Stimulated activated memory B cell treated with anti-CD40 and anti-IgM and Interleukin-4, amounts not matched to agents 10 μg/mL and 1 μg/mL and 100 μg/mL, for 72 hours (primary cell): ENCODE data around the gene EFHD1.
"Not testable (repeated sequence)": the region's sequence is repeated elsewhere in the genome, so short reads cannot be mapped to it uniquely, and the experiment has no call there.

Experiments
- ATAC-seq: fragments of 150-1000 bp; cut with Tn5 transposase; 2 replicates; pipeline ENCODE4 v1.10.0; 2021
- H3K27ac Mint-ChIP-seq: one replicate; pipeline ENCODE4 v1.8.0; 2022; ENCODE audit warnings: mild to moderate bottlenecking, mixed read lengths
- H3K27me3 Mint-ChIP-seq: one replicate; pipeline ENCODE4 v1.8.0; 2022; ENCODE audit warnings: mixed read lengths
- H3K36me3 Mint-ChIP-seq: one replicate; pipeline ENCODE4 v1.8.0; 2022; ENCODE audit warnings: mixed read lengths
- H3K4me1 Mint-ChIP-seq: one replicate; pipeline ENCODE4 v1.8.0; 2022; ENCODE audit warnings: mixed read lengths
- H3K4me3 Mint-ChIP-seq: one replicate; pipeline ENCODE4 v1.8.0; 2022; ENCODE audit warnings: mild to moderate bottlenecking, moderate library complexity, mixed read lengths
- H3K9me3 Mint-ChIP-seq: one replicate; pipeline ENCODE4 v1.8.0; 2022; ENCODE audit warnings: mixed read lengths

The EFHD1 gene

DNA sequence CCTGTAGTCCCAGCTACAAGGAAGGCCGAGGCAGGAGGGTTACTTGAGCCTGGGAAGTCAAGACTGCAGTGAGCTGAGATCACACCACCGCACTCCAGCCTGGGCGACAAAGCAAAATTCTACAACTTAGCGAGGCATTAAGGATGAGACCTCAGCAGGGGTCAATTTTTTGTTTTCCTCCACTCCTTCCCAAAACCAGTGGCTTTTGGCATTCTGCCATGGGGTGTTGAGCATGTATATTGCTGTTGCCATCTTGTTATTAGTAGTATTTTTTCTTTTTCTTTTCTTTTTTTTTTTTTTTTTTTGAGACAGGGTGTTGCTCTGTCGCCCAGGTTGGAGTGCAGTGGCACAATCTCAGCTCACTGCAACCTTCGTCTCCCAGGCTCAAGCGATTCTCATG, 54.8 kb downstream of the EFHD1 start:
- ATAC-seq = no peak
- Mint-ChIP-seq H3K4me3 (no peak overlapping the region), H3K4me1 (no peaks in the 10 kb centered on the region)

DNA sequence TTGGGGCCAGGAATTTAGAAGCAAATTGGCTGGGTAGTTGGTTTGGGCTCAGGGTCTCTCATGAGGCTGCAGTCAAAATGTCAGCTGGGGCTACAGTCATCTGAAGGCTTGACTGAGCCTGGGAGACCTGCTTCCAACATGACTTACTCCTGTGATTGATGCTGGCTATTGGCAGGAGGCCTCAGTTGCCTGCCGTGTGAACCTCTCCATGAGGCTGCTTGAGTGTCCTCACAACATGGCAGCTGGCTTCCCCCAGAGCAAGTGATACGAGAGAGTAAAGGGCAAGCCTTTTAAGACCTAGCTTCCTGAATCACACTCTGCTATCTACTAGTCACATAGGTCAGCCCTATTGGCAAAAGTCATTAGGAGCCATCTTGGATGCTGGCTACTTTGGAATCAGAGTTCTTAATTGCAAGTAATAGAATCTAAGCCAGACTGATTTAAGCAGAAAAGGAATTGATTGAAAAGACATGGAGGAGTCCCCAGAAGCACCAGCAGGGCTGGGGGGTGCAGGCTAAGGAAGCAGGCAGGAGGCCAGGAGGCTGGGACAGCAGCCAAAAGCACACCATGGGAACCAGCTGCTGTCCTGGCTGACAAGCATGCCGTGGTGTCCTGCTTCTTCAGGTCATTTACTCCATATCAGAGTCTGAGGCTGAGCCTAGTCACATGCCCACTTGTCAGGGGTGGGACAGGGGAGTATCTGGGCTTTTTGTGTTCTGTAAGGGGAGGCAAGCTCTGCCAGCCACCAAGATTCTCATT, 55.9 kb downstream of the EFHD1 start:
- no peaks in the 10 kb centered on the region for H3K4me1 Mint-ChIP-seq
- H3K27me3 Mint-ChIP-seq = no peaks in the 10 kb centered on the region
- H3K27ac Mint-ChIP-seq = no peak overlapping the region
- ATAC-seq = no peak
- no peaks in the 10 kb centered on the region for H3K36me3 Mint-ChIP-seq
- H3K9me3 Mint-ChIP-seq = peaks cover 1% of the 10 kb centered on the region
- H3K4me3 Mint-ChIP-seq = no peak overlapping the region

More for the DNA sequence above, 54.8 kb downstream of the EFHD1 start:
- H3K27me3 Mint-ChIP-seq = no peaks in the 10 kb centered on the region
- no peaks in the 10 kb centered on the region for H3K36me3 Mint-ChIP-seq
- no peaks in the 10 kb centered on the region for H3K9me3 Mint-ChIP-seq
- H3K27ac Mint-ChIP-seq = no peak overlapping the region

DNA sequence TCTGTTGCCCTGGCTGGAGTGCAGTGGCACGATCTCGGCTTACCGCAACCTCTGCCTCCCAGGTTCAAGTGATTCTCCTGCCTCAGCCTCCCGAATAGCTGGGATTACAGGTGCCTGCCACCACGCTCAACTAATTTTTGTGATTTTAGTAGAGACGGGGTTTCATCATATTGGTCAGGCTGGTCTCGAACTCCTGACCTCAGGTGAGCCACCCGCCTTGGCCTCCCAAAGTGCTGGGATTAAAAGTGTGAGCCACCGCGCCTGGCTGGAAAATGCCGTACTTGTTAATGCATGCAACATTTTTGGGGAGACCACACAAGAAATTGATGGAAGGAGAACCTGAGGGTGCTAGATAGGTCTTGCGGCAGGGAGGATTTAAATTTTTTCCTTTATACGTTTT, 57.7 kb downstream of the EFHD1 start:
- not testable (repeated sequence) for ATAC-seq, H3K27me3 Mint-ChIP-seq, H3K27ac Mint-ChIP-seq, H3K4me3 Mint-ChIP-seq, H3K4me1 Mint-ChIP-seq, H3K9me3 Mint-ChIP-seq, H3K36me3 Mint-ChIP-seq

DNA sequence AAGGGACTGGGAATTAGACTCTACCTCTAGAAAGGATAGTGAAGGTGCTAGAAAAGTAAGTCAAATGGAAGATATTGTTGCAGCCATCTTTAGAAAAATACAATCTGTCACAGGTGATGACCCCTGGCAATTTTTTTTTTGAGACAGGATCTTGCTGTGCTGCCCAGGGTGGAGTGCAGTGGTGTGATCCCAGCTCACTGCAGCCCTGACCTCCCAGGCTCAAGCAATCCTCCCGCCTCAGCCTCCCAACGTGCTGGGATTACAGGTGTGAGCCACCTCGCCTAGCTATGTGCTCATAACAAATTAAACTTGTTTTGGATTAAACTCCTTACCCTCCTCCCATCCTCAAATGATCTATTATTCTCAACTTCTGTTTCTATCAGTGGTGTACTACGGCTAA, 59.9 kb downstream of the EFHD1 start:
- Mint-ChIP-seq H3K36me3 (no peaks in the 10 kb centered on the region), H3K4me3 (no peak overlapping the region), H3K27ac (peak overlapping the region; percentile 27), H3K27me3 (no peaks in the 10 kb centered on the region), H3K9me3 (peaks cover 5% of the 10 kb centered on the region), H3K4me1 (peaks cover 7% of the 10 kb centered on the region)
- no peak for ATAC-seq

DNA sequence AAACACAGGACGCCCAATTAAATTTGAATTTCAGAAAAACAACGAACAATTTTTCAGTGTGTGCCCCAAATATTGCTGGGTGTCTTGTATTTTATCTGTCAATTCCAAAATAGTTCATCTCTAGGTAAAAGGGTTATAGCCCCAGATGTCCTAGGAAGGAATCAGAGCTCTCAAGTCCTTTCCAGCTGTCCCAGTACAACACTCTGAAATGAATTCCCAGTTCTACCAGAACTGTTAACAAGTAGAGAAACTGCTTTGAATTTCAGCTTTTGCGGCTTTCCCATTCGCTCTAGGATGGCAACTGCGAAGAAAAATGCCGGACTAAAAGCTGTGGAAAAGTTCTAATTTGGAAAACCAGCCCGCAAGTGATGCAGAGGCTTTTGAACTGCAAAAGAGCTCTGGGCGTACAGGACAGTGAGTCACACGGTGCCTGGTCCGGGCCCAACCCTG, 63.2 kb downstream of the EFHD1 start:
- peaks cover 5% of the 10 kb centered on the region for H3K9me3 Mint-ChIP-seq
- H3K36me3 Mint-ChIP-seq = peaks cover 19% of the 10 kb centered on the region
- H3K27me3 Mint-ChIP-seq = no peaks in the 10 kb centered on the region
- peaks cover 29% of the 10 kb centered on the region for H3K4me1 Mint-ChIP-seq
- peak overlapping the region; percentile 96 for H3K4me3 Mint-ChIP-seq
- H3K27ac Mint-ChIP-seq = peak overlapping the region; percentile 86
- ATAC-seq = no peak

DNA sequence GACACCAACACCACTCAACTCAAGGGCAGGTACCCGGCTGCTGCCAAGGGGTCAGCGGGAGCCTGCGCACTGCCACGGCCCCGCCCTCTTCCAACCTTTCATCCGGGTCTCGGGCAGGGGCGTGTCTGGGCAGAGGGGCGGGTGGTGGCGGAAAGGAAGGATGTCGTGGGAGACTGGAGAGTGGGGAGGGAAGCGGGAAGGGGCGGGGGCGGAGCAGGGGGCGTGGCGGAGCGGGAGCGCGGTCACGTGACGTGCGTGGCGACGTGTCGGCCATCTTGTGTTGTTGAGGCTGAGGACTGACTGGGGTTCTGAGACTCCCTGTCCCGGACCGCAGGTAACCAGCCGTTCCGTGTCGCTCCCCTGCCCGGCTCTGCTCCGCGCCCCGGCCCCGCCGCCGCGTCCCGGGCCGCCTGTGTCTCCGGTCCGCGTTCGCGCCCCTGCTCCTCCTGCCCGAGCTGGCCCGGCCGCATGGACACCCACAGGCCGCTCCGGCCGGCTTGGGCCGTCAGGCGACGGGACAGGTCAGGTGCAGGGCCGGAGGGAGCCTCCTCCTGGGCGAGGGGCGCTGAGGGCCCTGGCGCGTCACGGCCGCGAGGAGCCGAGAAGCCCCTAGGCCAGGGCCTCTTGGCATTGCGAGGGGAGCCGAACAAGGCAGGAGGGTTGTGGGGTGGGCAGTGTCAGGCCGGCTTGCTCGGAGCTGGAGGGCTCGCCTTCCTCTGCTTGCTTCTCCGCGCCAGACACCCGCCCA, 63.8 kb downstream of the EFHD1 start, which contains the start of gene GIGYF2:
GIGYF2 (plus strand) TSS at position 273 of the 748 bp plus-strand sequence. CDS start 37,867 bp downstream, outside the sequence.
- peaks cover 5% of the 10 kb centered on the region for H3K9me3 Mint-ChIP-seq
- peak within 1 kb of the TSS; percentile 86 for H3K27ac Mint-ChIP-seq
- peak; percentile 95 for ATAC-seq
- H3K4me3 Mint-ChIP-seq = peak within 1 kb of the TSS; percentile 96
- peaks cover 19% of the 10 kb centered on the region for H3K36me3 Mint-ChIP-seq
- peaks cover 29% of the 10 kb centered on the region for H3K4me1 Mint-ChIP-seq
- no peaks in the 10 kb centered on the region for H3K27me3 Mint-ChIP-seq

DNA sequence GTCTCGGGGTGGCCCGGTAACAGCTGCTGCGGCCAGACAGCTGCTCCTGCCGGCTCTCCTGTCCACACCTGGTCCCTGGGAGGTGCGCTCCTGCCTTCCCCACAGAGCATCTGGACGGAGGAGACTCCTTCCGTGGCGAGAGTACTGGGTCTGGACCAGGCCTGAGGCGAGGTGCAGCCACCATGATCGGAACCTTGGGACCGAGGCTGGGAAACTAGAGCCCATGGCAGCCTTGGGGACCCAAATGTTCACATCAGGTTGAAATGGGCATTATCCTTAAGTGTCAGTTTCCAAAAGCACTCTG, 64.4 kb downstream of the EFHD1 start:
- H3K4me3 Mint-ChIP-seq = peak overlapping the region; percentile 96

DNA sequence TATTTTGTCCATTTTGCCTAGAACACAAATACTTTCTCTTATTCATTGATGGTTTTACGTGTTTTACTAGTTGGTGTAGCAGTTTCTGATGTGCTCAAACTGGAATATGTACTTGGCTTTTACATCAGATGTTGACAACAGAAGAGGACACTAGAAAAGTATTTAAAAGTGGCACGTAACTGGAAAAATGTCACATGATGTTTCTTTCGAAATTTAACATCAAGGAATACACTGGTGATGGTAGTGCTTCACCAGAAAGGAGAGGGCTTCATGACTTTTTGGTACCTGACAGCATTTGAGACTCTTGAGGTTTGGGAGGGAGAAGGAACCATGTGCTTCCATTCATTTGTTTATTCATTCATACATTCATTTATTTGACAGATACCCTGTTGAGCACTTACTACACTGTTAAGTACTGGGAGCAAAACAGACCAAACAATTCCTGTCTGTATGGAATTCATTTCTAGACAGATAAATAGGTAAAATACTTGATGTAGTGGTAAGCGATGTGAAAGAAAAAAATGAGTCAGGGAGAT, 65.2 kb downstream of the EFHD1 start:
- no peaks in the 10 kb centered on the region for H3K27me3 Mint-ChIP-seq
- peaks cover 5% of the 10 kb centered on the region for H3K9me3 Mint-ChIP-seq
- H3K4me1 Mint-ChIP-seq = peaks cover 32% of the 10 kb centered on the region
- H3K4me3 Mint-ChIP-seq = peak overlapping the region; percentile 96
- H3K27ac Mint-ChIP-seq = peak overlapping the region; percentile 86
- no peak for ATAC-seq
- peaks cover 20% of the 10 kb centered on the region for H3K36me3 Mint-ChIP-seq

More for the DNA sequence above, 64.4 kb downstream of the EFHD1 start:
- ATAC-seq = peak; percentile 25
- no peaks in the 10 kb centered on the region for H3K27me3 Mint-ChIP-seq
- H3K36me3 Mint-ChIP-seq = peaks cover 19% of the 10 kb centered on the region
- H3K9me3 Mint-ChIP-seq = peaks cover 5% of the 10 kb centered on the region
- peak overlapping the region; percentile 86 for H3K27ac Mint-ChIP-seq
- H3K4me1 Mint-ChIP-seq = peaks cover 29% of the 10 kb centered on the region

DNA sequence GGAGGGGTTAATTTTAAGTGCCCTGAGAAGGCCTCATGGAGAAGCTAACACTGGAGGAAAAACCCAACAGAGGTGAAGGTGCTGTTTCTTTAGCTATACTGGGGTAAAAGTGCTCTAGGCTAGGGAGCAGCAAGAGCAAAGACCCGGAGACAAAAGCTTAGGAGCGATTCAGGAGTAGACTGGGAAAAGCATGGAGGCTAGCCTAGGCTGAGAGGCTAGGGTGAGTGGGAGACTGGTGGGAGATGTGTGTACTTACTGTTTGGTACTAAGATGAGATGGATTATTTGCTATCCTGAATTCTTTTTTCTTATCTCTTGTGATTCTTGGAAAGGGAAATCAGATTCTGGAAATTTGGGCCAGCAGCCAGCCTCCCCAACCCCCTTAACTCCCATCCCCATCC, 65.7 kb downstream of the EFHD1 start:
- H3K4me1 Mint-ChIP-seq = peaks cover 37% of the 10 kb centered on the region
- ATAC-seq = no peak
- peak overlapping the region; percentile 96 for H3K4me3 Mint-ChIP-seq
- peaks cover 25% of the 10 kb centered on the region for H3K36me3 Mint-ChIP-seq
- H3K9me3 Mint-ChIP-seq = peaks cover 5% of the 10 kb centered on the region
- H3K27me3 Mint-ChIP-seq = no peaks in the 10 kb centered on the region
- peak overlapping the region; percentile 86 for H3K27ac Mint-ChIP-seq

DNA sequence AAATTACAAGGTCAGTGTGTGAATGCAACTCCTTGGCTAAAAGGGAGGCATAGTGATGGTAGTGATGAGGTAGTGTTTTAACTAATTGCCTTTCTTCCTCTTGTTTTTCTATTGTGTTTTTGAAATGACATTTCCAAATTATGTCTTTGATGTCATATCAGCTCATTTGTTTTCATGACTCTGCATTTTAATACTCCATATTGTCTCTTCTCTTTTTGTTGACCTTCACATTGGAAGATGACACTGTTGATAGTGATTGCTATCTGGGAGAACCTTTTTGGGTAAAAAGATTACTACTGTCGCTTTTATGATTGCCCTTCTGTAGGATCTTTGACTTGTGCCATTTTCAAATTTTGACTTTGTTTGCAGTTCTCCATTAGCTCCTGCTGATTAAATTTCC, 66.8 kb downstream of the EFHD1 start:
- Mint-ChIP-seq H3K4me1 (peaks cover 41% of the 10 kb centered on the region), H3K27ac (no peak overlapping the region)

DNA sequence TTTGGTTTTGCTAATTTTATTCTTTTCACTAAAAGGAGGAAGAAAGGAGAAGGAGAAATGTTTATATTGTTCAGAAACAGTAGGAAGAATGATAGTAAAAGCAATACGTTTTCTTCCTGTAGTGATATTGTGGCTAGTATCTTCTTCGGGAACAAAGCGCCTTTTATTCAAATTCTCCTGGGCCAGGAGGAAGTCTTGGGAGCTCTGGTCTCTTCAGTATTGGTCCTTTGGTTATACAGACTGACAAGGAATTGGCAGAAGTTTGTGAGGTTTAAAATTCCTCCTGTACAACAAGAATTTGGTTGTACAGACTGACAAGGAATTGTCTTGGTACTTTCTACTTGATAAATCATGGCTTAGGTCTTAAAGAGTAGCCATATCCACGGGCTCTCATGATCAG, 73.7 kb downstream of the EFHD1 start:
- no peaks in the 10 kb centered on the region for H3K27me3 Mint-ChIP-seq
- no peak overlapping the region for H3K4me3 Mint-ChIP-seq
- H3K9me3 Mint-ChIP-seq = no peaks in the 10 kb centered on the region
- no peak for ATAC-seq
- peaks cover 12% of the 10 kb centered on the region for H3K4me1 Mint-ChIP-seq
- H3K27ac Mint-ChIP-seq = no peak overlapping the region
- peaks cover 34% of the 10 kb centered on the region for H3K36me3 Mint-ChIP-seq

More for the DNA sequence above, 66.8 kb downstream of the EFHD1 start:
- Mint-ChIP-seq H3K27me3 (no peaks in the 10 kb centered on the region), H3K36me3 (peaks cover 35% of the 10 kb centered on the region), H3K9me3 (no peaks in the 10 kb centered on the region), H3K4me3 (no peak overlapping the region)
- no peak for ATAC-seq

DNA sequence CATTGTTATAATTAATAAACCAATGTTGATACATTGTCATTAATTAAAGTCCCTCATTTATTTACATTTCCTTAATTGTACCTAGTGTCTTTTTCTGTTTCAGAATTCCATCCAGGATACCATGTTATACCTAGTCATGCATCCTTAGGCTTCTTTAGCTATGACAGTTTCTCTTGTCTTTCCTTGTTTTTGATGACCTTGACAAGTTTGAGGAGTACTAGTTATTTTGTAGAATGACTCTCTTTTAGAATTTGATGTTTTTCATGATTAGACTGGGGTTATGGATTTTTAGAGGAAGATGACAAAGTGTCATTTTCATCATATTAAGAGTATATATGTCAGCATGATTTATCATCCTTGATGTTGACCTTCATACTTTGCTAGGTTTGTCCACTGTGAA, 80.1 kb downstream of the EFHD1 start:
- Mint-ChIP-seq H3K4me3 (no peak overlapping the region), H3K27ac (no peak overlapping the region), H3K27me3 (no peaks in the 10 kb centered on the region), H3K9me3 (no peaks in the 10 kb centered on the region), H3K36me3 (peaks cover 43% of the 10 kb centered on the region), H3K4me1 (peaks cover 26% of the 10 kb centered on the region)
- ATAC-seq = no peak

DNA sequence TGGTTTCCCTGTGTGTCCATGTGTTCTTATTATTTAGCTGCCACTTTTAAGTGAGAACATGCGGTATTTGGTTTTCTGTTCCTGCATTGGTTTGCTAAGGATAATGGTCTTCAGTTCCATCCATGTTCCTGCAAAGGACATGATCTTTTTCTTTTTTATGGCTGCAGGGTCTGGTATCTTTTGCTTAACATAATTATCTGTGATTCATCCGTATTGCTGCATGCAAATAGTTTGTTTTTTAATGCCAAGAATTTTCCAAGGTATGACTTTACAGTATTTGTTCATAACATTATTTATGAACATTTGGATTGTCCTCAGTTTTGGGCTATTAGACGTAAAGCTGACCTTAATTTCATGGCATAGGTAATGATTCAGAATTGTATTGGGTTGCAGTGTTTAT, 81.6 kb downstream of the EFHD1 start:
- H3K4me3 Mint-ChIP-seq = no peak overlapping the region
- H3K9me3 Mint-ChIP-seq = no peaks in the 10 kb centered on the region
- peaks cover 34% of the 10 kb centered on the region for H3K4me1 Mint-ChIP-seq
- H3K36me3 Mint-ChIP-seq = peaks cover 55% of the 10 kb centered on the region
- no peak overlapping the region for H3K27ac Mint-ChIP-seq
- no peak for ATAC-seq
- no peaks in the 10 kb centered on the region for H3K27me3 Mint-ChIP-seq

DNA sequence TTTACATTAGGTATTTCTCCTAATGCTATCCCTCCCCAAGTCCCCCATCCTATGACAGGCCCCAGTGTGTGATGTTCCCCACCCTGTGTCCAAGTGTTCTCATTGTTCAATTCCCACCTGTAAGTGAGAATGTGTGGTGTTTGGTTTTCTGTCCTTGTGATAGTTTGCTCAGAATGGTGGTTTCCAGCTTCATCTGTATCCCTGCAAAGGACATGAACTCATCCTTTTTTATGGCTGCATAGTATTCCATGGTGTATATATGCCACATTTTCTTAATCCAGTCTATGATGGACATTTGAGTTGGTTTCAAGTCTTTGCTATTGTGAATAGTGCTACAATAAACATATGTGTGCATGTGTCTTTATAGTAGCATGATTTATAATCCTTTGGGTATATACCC, 86.7 kb downstream of the EFHD1 start:
- H3K9me3 Mint-ChIP-seq, ATAC-seq, H3K4me3 Mint-ChIP-seq, H3K27ac Mint-ChIP-seq, H3K27me3 Mint-ChIP-seq: not testable (repeated sequence)
- peaks cover 67% of the 10 kb centered on the region for H3K36me3 Mint-ChIP-seq
- H3K4me1 Mint-ChIP-seq = peaks cover 45% of the 10 kb centered on the region

DNA sequence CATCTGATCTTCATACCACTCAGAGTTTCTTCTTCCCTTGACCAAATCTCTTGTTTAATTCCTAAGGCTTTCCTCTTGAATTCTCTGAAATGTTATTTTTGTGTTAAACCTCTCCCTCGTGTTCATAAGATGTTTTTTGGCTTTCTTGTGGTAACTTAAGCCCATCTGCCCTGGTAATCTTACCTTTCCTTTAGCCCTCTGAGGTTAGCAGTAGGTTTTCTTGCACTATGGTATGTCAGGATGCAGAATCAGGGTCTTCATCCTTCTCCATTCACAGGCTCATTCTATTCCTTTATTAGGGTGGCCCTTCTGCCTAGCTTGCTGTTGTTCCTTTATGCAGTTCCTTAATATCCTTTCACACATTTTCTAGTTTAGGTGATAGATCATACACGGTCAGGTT, 87.9 kb downstream of the EFHD1 start:
- Mint-ChIP-seq H3K36me3 (peaks cover 72% of the 10 kb centered on the region), H3K9me3 (no peaks in the 10 kb centered on the region), H3K27ac (no peak overlapping the region), H3K4me3 (no peak overlapping the region), H3K4me1 (peaks cover 41% of the 10 kb centered on the region), H3K27me3 (no peaks in the 10 kb centered on the region)
- no peak for ATAC-seq
